H1 (cell line): Measurements from ENCODE around the gene NFIX. TPM values are rescaled to one million over a fixed set of nuclear protein-coding genes. Genes with fewer than 3 reads are reported as not detected.

ENCODE experiments used
- CTCF ChIA-PET: fragments of 300-600 bp; sonication (Branson Sonifier 250); formaldehyde crosslinking; loops from one replicate; lab custom pipeline; 2021; ENCODE audit not compliant: partially characterized antibody; lab: Charles Lee
- POLR2A ChIA-PET: fragments of 300-600 bp; sonication (Branson Sonifier 250); formaldehyde crosslinking; loops from one replicate; lab custom pipeline; 2021; ENCODE audit warnings: inconsistent platforms; ENCODE audit not compliant: partially characterized antibody; lab: Charles Lee
- DNase-seq, 2 experiments: peaks; one replicate each; pipeline versions ENCODE4 v3.0.0 to v3.0.0-alpha.2; 2010 to 2022; ENCODE audit warnings: low spot score in 2 of 2, low read depth in 1 of 2, mixed read lengths in 1 of 2
- FAIRE-seq: peaks from 2 replicates; lab custom pipeline; 2011; peaks lifted over from hg19 to GRCh38; lab: Jason Lieb, UNC
- H2AFZ ChIP-seq: 2 replicates; pipeline ENCODE4 v1.8.1; 2012; ENCODE audit warnings: low read length, inconsistent platforms
- H2AK5ac ChIP-seq: 2 replicates; pipeline ENCODE4 v1.6.1; 2013; ENCODE audit warnings: low read depth, low read length
- H2BK120ac ChIP-seq: replicated peaks from 2 replicates; pipeline ENCODE3; 2013; ENCODE audit warnings: low read depth, low read length, inconsistent platforms
- H2BK12ac ChIP-seq: 2 replicates; pipeline ENCODE4 v1.6.1; 2013; ENCODE audit warnings: low read depth, low read length
- H2BK15ac ChIP-seq: 2 replicates; pipeline ENCODE4 v1.6.1; 2013; ENCODE audit warnings: low read length
- H2BK20ac ChIP-seq: 2 replicates; pipeline ENCODE4 v1.6.1; 2013; ENCODE audit warnings: low read length
- H2BK5ac ChIP-seq: 2 replicates; pipeline ENCODE4 v1.6.1; 2013; ENCODE audit warnings: low read depth, low read length
- H3K14ac ChIP-seq: 2 replicates; pipeline ENCODE4 v1.6.1; 2013; ENCODE audit warnings: inconsistent platforms; ENCODE audit not compliant: insufficient read length
- H3K18ac ChIP-seq: 2 replicates; pipeline ENCODE4 v1.6.1; 2013; ENCODE audit warnings: low read length; ENCODE audit errors: extremely low read depth
- H3K23ac ChIP-seq: 2 replicates; pipeline ENCODE4 v1.6.1; 2013; ENCODE audit warnings: inconsistent platforms; ENCODE audit not compliant: insufficient read length
- H3K23me2 ChIP-seq: 2 replicates; pipeline ENCODE4 v1.6.1; 2013; ENCODE audit warnings: low read depth, low read length
- H3K27ac ChIP-seq: 2 replicates; pipeline ENCODE4 v1.6.1; 2011; ENCODE audit warnings: low read depth, low read length, inconsistent platforms
- H3K27me3 ChIP-seq, 4 experiments: replicated peaks in 1 of 4; 1 replicate in 1 of 4; 2 replicates in 3 of 4; pipeline versions ENCODE4 v1.6.1 to v1.8.1; 2011 to 2013; ENCODE audit warnings: low read length in 3 of 4, mild to moderate bottlenecking in 3 of 4, inconsistent platforms in 2 of 4, mixed read lengths in 2 of 4, moderate library complexity in 1 of 4; ENCODE audit not compliant: control insufficient read depth in 3 of 4, insufficient read depth in 3 of 4; ENCODE audit errors: extremely low read depth in 1 of 4
- H3K36me3 ChIP-seq, 4 experiments: 2 replicates each; pipeline versions ENCODE4 v1.6.1 to v1.8.1; 2011 to 2013; ENCODE audit warnings: mild to moderate bottlenecking in 4 of 4, low read length in 3 of 4, moderate library complexity in 2 of 4, control low read depth in 1 of 4, inconsistent platforms in 1 of 4; ENCODE audit not compliant: insufficient read depth in 4 of 4, control insufficient read depth in 2 of 4
- H3K4ac ChIP-seq: replicated peaks from 2 replicates; pipeline ENCODE3; 2013; ENCODE audit warnings: low read length, low read depth, mixed read lengths, inconsistent platforms; ENCODE audit not compliant: insufficient read length
- H3K4me1 ChIP-seq, 4 experiments: replicated peaks in 1 of 4; 1 replicate in 1 of 4; 2 replicates in 3 of 4; pipeline versions ENCODE4 v1.6.1 to v1.8.1; 2011 to 2013; ENCODE audit warnings: low read length in 3 of 4, inconsistent platforms in 2 of 4, mixed read lengths in 1 of 4; ENCODE audit not compliant: insufficient read depth in 4 of 4, control insufficient read depth in 3 of 4
- H3K4me2 ChIP-seq, 2 experiments: 2 replicates each; pipeline versions ENCODE4 v1.6.1 to v1.8.1; 2011 to 2013; ENCODE audit warnings: low read depth in 2 of 2, low read length in 2 of 2, control low read depth in 1 of 2, inconsistent platforms in 1 of 2, mild to moderate bottlenecking in 1 of 2; ENCODE audit not compliant: insufficient read depth in 1 of 2
- H3K4me3 ChIP-seq, 4 experiments: fragments of 200-600, 300-600 bp in 1 of 4; sonication (generic), shearing (Covaris generic), sonication (Bioruptor Twin) in 1 of 4; 2 replicates each; pipeline versions ENCODE4 v1.5.1 to v1.8.1; 2011 to 2016; ENCODE audit warnings: low read length in 4 of 4, low read depth in 3 of 4, control low read depth in 2 of 4, inconsistent platforms in 2 of 4, mild to moderate bottlenecking in 2 of 4, mixed read lengths in 1 of 4, moderate library complexity in 1 of 4; ENCODE audit not compliant: insufficient read depth in 2 of 4; ENCODE audit errors: extremely low read depth in 1 of 4
- H3K56ac ChIP-seq: replicated peaks from 2 replicates; pipeline ENCODE3; 2013; ENCODE audit warnings: low read depth, mild to moderate bottlenecking, mixed read lengths, low read length, inconsistent platforms; ENCODE audit not compliant: insufficient read length
- H3K79me1 ChIP-seq: 2 replicates; pipeline ENCODE4 v1.6.1; 2013; ENCODE audit warnings: low read depth, low read length, control low read depth
- H3K79me2 ChIP-seq, 2 experiments: 2 replicates each; pipeline versions ENCODE4 v1.6.1 to v1.8.1; 2012 to 2013; ENCODE audit warnings: low read length in 2 of 2, mild to moderate bottlenecking in 2 of 2, inconsistent platforms in 1 of 2; ENCODE audit not compliant: insufficient read depth in 2 of 2, control insufficient read depth in 1 of 2
- H3K9ac ChIP-seq, 4 experiments: replicated peaks in 1 of 4; 1 replicate in 1 of 4; 2 replicates in 3 of 4; pipeline versions ENCODE4 v1.6.1 to v1.8.1; 2011 to 2013; ENCODE audit warnings: low read depth in 3 of 4, low read length in 3 of 4, control low read depth in 2 of 4, mild to moderate bottlenecking in 2 of 4, moderate library complexity in 2 of 4, inconsistent platforms in 1 of 4; ENCODE audit errors: extremely low read depth in 1 of 4
- H3K9me3 ChIP-seq, 2 experiments: 2 replicates each; pipeline versions ENCODE4 v1.6.1 to v1.8.1; 2012 to 2013; ENCODE audit warnings: mild to moderate bottlenecking in 2 of 2, moderate library complexity in 2 of 2, control low read depth in 1 of 2, inconsistent platforms in 1 of 2, low read depth in 1 of 2, low read length in 1 of 2, mixed read lengths in 1 of 2; ENCODE audit not compliant: insufficient read depth in 2 of 2
- H4K20me1 ChIP-seq, 2 experiments: replicated peaks in 1 of 2; 2 replicates each; pipeline versions ENCODE3 to v1.8.1; 2011 to 2013; ENCODE audit warnings: inconsistent platforms in 2 of 2, low read length in 2 of 2, mild to moderate bottlenecking in 1 of 2; ENCODE audit not compliant: insufficient read depth in 2 of 2, control insufficient read depth in 1 of 2
- H4K5ac ChIP-seq: 2 replicates; pipeline ENCODE4 v1.6.1; 2013; ENCODE audit warnings: low read length, low read depth, mixed read lengths, inconsistent platforms; ENCODE audit not compliant: insufficient read length
- H4K8ac ChIP-seq: 2 replicates; pipeline ENCODE4 v1.8.0; 2013; ENCODE audit warnings: mild to moderate bottlenecking, moderate library complexity, low read length, inconsistent platforms; ENCODE audit not compliant: insufficient read depth; ENCODE audit errors: extremely low read depth
- H4K91ac ChIP-seq: replicated peaks from 2 replicates; pipeline ENCODE3; 2013; ENCODE audit warnings: low read length, mixed read lengths, inconsistent platforms; ENCODE audit not compliant: insufficient read length
- ASH2L ChIP-seq: fragments of 200-600, 300-600 bp; sonication (generic); IDR thresholded peaks from one replicate; pipeline ENCODE4 v1.7.1; 2017; ENCODE audit warnings: low read length
- ATF3 ChIP-seq: IDR thresholded peaks from 2 replicates; pipeline ENCODE4 v1.6.1; 2011; ENCODE audit warnings: low read depth, mild to moderate bottlenecking, low read length; ENCODE audit not compliant: insufficient read depth
- CEBPB ChIP-seq: IDR thresholded peaks from 2 replicates; pipeline ENCODE4 v1.6.1; 2012; ENCODE audit warnings: low read depth, low read length
- CTBP2 ChIP-seq: IDR thresholded peaks from 2 replicates; pipeline ENCODE4 v1.7.0; 2011; ENCODE audit warnings: borderline replicate concordance, mild to moderate bottlenecking, moderate library complexity, mixed read lengths, low read length; ENCODE audit not compliant: insufficient read depth, insufficient read length
- EGR1 ChIP-seq: IDR thresholded peaks from 2 replicates; pipeline ENCODE4 v1.6.1; 2011; ENCODE audit warnings: low read depth, low read length, borderline replicate concordance
- JUND ChIP-seq: IDR thresholded peaks from 2 replicates; pipeline ENCODE4 v1.6.1; 2011; ENCODE audit warnings: mild to moderate bottlenecking, improper control_type of control experiment, low read length
- PHF8 ChIP-seq: fragments of 200-600 bp; sonication (generic); conservative IDR thresholded peaks from 2 replicates; pipeline ENCODE4 v1.7.1; 2012; ENCODE audit warnings: low read depth, mild to moderate bottlenecking, inconsistent platforms, low read length, moderate library complexity
- RBBP5 ChIP-seq: IDR thresholded peaks from 2 replicates; pipeline ENCODE4 v1.7.1; 2012; ENCODE audit warnings: low read depth, mild to moderate bottlenecking, inconsistent platforms, low read length, moderate library complexity, borderline replicate concordance
- SAP30 ChIP-seq: fragments of 300-600 bp; sonication (generic); IDR thresholded peaks from 2 replicates; pipeline ENCODE4 v1.7.1; 2012; ENCODE audit warnings: low read length, moderate library complexity, mild to moderate bottlenecking, inconsistent platforms; ENCODE audit not compliant: insufficient read depth, insufficient replicate concordance
- SIX5 ChIP-seq: IDR thresholded peaks from 2 replicates; pipeline ENCODE4 v1.6.1; 2011; ENCODE audit warnings: mild to moderate bottlenecking, low read depth, low read length
- WGBS, 2 experiments: shearing (Covaris generic) in 1 of 2; methylation state at CpG; one replicate each; pipeline versions ENCODE4 v1.1.6 to v1.1.7; 2013 to 2015; ENCODE audit warnings: low lambda C conversion rate in 2 of 2, mixed read lengths in 2 of 2, inconsistent platforms in 1 of 2, low coverage in 1 of 2, missing lambda C conversion rate in 1 of 2; ENCODE audit not compliant: insufficient replicate concordance in 2 of 2, insufficient coverage in 1 of 2, insufficient read length in 1 of 2; ENCODE audit errors: extremely low coverage in 1 of 2, missing lambda C conversion rate in 1 of 2; 5-methylcytosine and 5-hydroxymethylcytosine counted together
- polyA plus RNA-seq, 7 experiments: library from polyadenylated mRNA; depleted of rRNA in 3 of 7; stranded (reverse) in 5 of 7; unstranded in 2 of 7; fragments of >200 nt in 5 of 7; fragments of 200-250 nt in 2 of 7; gene quantifications; 1 replicate in 5 of 7; 2 replicates in 1 of 7; 4 replicates in 1 of 7; pipeline versions ENCODE4 v1.2.1 to v1.2.3, GENCODE V29; 2011 to 2013; ENCODE audit warnings: missing spikeins in 2 of 7, mixed read lengths in 2 of 7
- total RNA-seq: library from RNA; stranded (reverse); fragmentation: NEBNext Ultra II Directional; extraction: Animal tissue kit (Norgen Biotek cat#: 25700); gene quantifications from 2 replicates; pipeline ENCODE4 v1.2.1, GENCODE V29; 2021

NFIX gene
- total and polyA plus RNA-seq, 2 of the 8 experiments (the other 6 are each of a cell fraction or from before 2014, with no cell fraction given), result 0.03 to 0.20 TPM

- Histone ChIP-seq H3K56ac (no peak overlapping the region), H4K5ac (no peak overlapping the region), H3K4me2 (no peak overlapping the region), H2BK15ac (no peak overlapping the region), H3K9ac (no peak overlapping the region), H2BK120ac (no peak overlapping the region), H4K8ac (peak overlapping the region; percentile 46; the same call in 1 of the 2 replicates), H2AFZ (no peak overlapping the region), H3K14ac (no peak overlapping the region), H3K4me1 (peaks cover 0 to 13% (median 13%) of the 10 kb centered on the region in 4 experiments; a peak in 5 of 7 replicates), H2BK20ac (no peak overlapping the region), H3K23ac (no peak overlapping the region), H4K91ac (no peak overlapping the region), H3K79me2 (no peaks in the 10 kb centered on the region), H3K18ac (no peak overlapping the region), H3K4ac (no peak overlapping the region), H3K27me3 (peaks cover 2 to 45% (median 20%) of the 10 kb centered on the region in 4 experiments), H3K79me1 (no peaks in the 10 kb centered on the region), H2BK5ac (no peak overlapping the region), H4K20me1 (peaks cover 0 to 2% of the 10 kb centered on the region in 2 experiments), H2BK12ac (no peak overlapping the region), H3K23me2 (no peaks in the 10 kb centered on the region; the same call in 1 of the 2 replicates), H3K27ac (no peak overlapping the region), H2AK5ac (peak overlapping the region; percentile 54; the same call in 1 of the 2 replicates), H3K36me3 (no peaks in the 10 kb centered on the region), H3K4me3 (no peak overlapping the region), H3K9me3 (no peaks in the 10 kb centered on the region)
- 84% methylated on average over 12 of the region's 12 CpGs; no CpG with 5 or more reads in 1 of the 2 experiments for WGBS, 2 experiments
- no peak for FAIRE-seq
- DNase-seq, result no peak
- ChIA-PET POLR2A (interaction anchor here (0.7 to 2.1 kb wide), 4 partner anchors 11 to 113 kb away, joined by 3 to 7 read pairs (median 4); no protein-coding TSS in a partner anchor), CTCF (interaction anchor here (0.7 to 48.8 kb wide), 17 partner anchors 12 to 1051 kb away, joined by 3 to 1145 read pairs (median 6); partner anchors contain the start of gene GCDH)
- TF ChIP-seq ATF3 (no peak), CTBP2 (no peak), SIX5 (no peak), JUND (no peak), PHF8 (no peak), SAP30 (no peak), ASH2L (no peak), CEBPB (no peak), EGR1 (no peak), RBBP5 (no peak)
These were observed 94.7 kb downstream of the NFIX start for GRCh38 chr19:13089857-13090507.
